HUES64 (cell line): ENCODE results near the gene PDE7B.

ENCODE experiments used
- H3K27ac ChIP-seq: 2 replicates; pipeline ENCODE4 v1.7.0; 2013; ENCODE audit warnings: low read depth, low read length, inconsistent platforms
- H3K27me3 ChIP-seq: 2 replicates; pipeline ENCODE4 v1.6.1; 2013; ENCODE audit warnings: mild to moderate bottlenecking, low read length; ENCODE audit not compliant: insufficient read depth
- H3K36me3 ChIP-seq: 2 replicates; pipeline ENCODE4 v1.6.1; 2013; ENCODE audit warnings: mild to moderate bottlenecking, low read length; ENCODE audit not compliant: insufficient read depth
- H3K4me1 ChIP-seq: 2 replicates; pipeline ENCODE4 v1.6.1; 2013; ENCODE audit warnings: mild to moderate bottlenecking, low read length, moderate library complexity; ENCODE audit not compliant: insufficient read depth
- H3K4me3 ChIP-seq: 2 replicates; pipeline ENCODE4 v1.5.1; 2013; ENCODE audit warnings: mild to moderate bottlenecking, low read length, moderate library complexity
- H3K9ac ChIP-seq: 2 replicates; pipeline ENCODE4 v1.6.1; 2013; ENCODE audit warnings: mild to moderate bottlenecking, low read depth, low read length
- H3K9me3 ChIP-seq: 2 replicates; pipeline ENCODE4 v1.6.1; 2013; ENCODE audit warnings: low read depth, low read length; ENCODE audit not compliant: insufficient read depth
- WGBS: fragments of 150-250, 120-280 bp; methylation state at CpG from one replicate; pipeline ENCODE4 v1.1.7; 2013; ENCODE audit warnings: missing lambda C conversion rate; 5-methylcytosine and 5-hydroxymethylcytosine counted together

PDE7B gene

GRCh38 chr6:135990855-135991464, 139.5 kb downstream of the PDE7B start:
- no peaks in the 10 kb centered on the region for H3K9me3 ChIP-seq
- H3K4me3 ChIP-seq, result no peak overlapping the region
- no peak overlapping the region for H3K27ac ChIP-seq
- 93% methylated on average over 3 of the region's 4 CpGs for WGBS
- no peaks in the 10 kb centered on the region for H3K36me3 ChIP-seq
- H3K9ac ChIP-seq, result no peak overlapping the region
- H3K27me3 ChIP-seq, result no peaks in the 10 kb centered on the region
- no peaks in the 10 kb centered on the region for H3K4me1 ChIP-seq

GRCh38 chr6:135992739-135993138, 141.2 kb downstream of the PDE7B start:
- no peak overlapping the region for H3K27ac ChIP-seq
- no peaks in the 10 kb centered on the region for H3K27me3 ChIP-seq
- H3K9me3 ChIP-seq, result no peaks in the 10 kb centered on the region
- H3K36me3 ChIP-seq, result no peaks in the 10 kb centered on the region
- no peak overlapping the region for H3K4me3 ChIP-seq
- H3K4me1 ChIP-seq, result no peaks in the 10 kb centered on the region
- H3K9ac ChIP-seq, result no peak overlapping the region
- WGBS, result 88% methylated on average over 2 of the region's 2 CpGs

GRCh38 chr6:135993361-135993760, 141.9 kb downstream of the PDE7B start:
- Histone ChIP-seq H3K9me3 (no peaks in the 10 kb centered on the region), H3K36me3 (no peaks in the 10 kb centered on the region), H3K27me3 (no peaks in the 10 kb centered on the region), H3K27ac (no peak overlapping the region), H3K4me1 (no peaks in the 10 kb centered on the region), H3K4me3 (no peak overlapping the region), H3K9ac (no peak overlapping the region)
- WGBS, result 93% methylated on average over 3 of the region's 3 CpGs

GRCh38 chr6:135994857-135995544, 143.5 kb downstream of the PDE7B start:
- H3K27me3 ChIP-seq, result no peaks in the 10 kb centered on the region
- no peak overlapping the region for H3K27ac ChIP-seq
- no peak overlapping the region for H3K4me3 ChIP-seq
- H3K9me3 ChIP-seq, result peaks cover 11% of the 10 kb centered on the region
- no peak overlapping the region for H3K9ac ChIP-seq
- H3K4me1 ChIP-seq, result no peaks in the 10 kb centered on the region
- H3K36me3 ChIP-seq, result no peaks in the 10 kb centered on the region
- 91% methylated on average over 5 of the region's 5 CpGs for WGBS

GRCh38 chr6:135995545-135995898, 144.0 kb downstream of the PDE7B start:
- Histone ChIP-seq H3K9ac (no peak overlapping the region), H3K36me3 (no peaks in the 10 kb centered on the region), H3K27ac (no peak overlapping the region)

GRCh38 chr6:135996668-135997067, 145.2 kb downstream of the PDE7B start:
- Histone ChIP-seq H3K4me1 (no peaks in the 10 kb centered on the region), H3K9me3 (peaks cover 18% of the 10 kb centered on the region), H3K4me3 (no peak overlapping the region), H3K27ac (no peak overlapping the region), H3K36me3 (no peaks in the 10 kb centered on the region), H3K9ac (no peak overlapping the region), H3K27me3 (no peaks in the 10 kb centered on the region)
- WGBS, result 96% methylated on average over 2 of the region's 2 CpGs

More at GRCh38 chr6:135995545-135995898, 144.0 kb downstream of the PDE7B start:
- H3K4me1 ChIP-seq, result no peaks in the 10 kb centered on the region
- H3K4me3 ChIP-seq, result no peak overlapping the region
- no peaks in the 10 kb centered on the region for H3K27me3 ChIP-seq
- peaks cover 17% of the 10 kb centered on the region for H3K9me3 ChIP-seq
- WGBS, result 97% methylated on average over 2 of the region's 3 CpGs

GRCh38 chr6:135999393-135999792, 147.9 kb downstream of the PDE7B start:
- 100% methylated on average over 1 of the region's 1 CpG for WGBS
- no peak overlapping the region for H3K27ac ChIP-seq
- no peaks in the 10 kb centered on the region for H3K36me3 ChIP-seq
- H3K27me3 ChIP-seq, result no peaks in the 10 kb centered on the region
- H3K4me1 ChIP-seq, result no peaks in the 10 kb centered on the region
- H3K9ac ChIP-seq, result no peak overlapping the region
- H3K9me3 ChIP-seq, result peaks cover 18% of the 10 kb centered on the region
- H3K4me3 ChIP-seq, result no peak overlapping the region

GRCh38 chr6:136007345-136007744, 155.8 kb downstream of the PDE7B start:
- H3K9me3 ChIP-seq, result no peaks in the 10 kb centered on the region
- H3K36me3 ChIP-seq, result no peaks in the 10 kb centered on the region
- H3K9ac ChIP-seq, result no peak overlapping the region
- H3K27me3 ChIP-seq, result no peaks in the 10 kb centered on the region
- no peak overlapping the region for H3K4me3 ChIP-seq
- H3K4me1 ChIP-seq, result no peaks in the 10 kb centered on the region
- 90% methylated on average over 1 of the region's 1 CpG for WGBS
- no peak overlapping the region for H3K27ac ChIP-seq

- H3K9ac ChIP-seq, result no peak overlapping the region
- H3K9me3 ChIP-seq, result no peaks in the 10 kb centered on the region
- H3K4me1 ChIP-seq, result peaks cover 10% of the 10 kb centered on the region
- H3K4me3 ChIP-seq, result no peak overlapping the region
- H3K36me3 ChIP-seq, result no peaks in the 10 kb centered on the region
- no peak overlapping the region for H3K27ac ChIP-seq
- no peaks in the 10 kb centered on the region for H3K27me3 ChIP-seq
- 100% methylated on average over 2 of the region's 2 CpGs for WGBS
Measured at GRCh38 chr6:136011475-136011874, 160.0 kb downstream of the PDE7B start.

GRCh38 chr6:136012198-136012887, 160.8 kb downstream of the PDE7B start:
- Histone ChIP-seq H3K27ac (no peak overlapping the region), H3K4me1 (peaks cover 14% of the 10 kb centered on the region), H3K36me3 (no peaks in the 10 kb centered on the region), H3K27me3 (no peaks in the 10 kb centered on the region), H3K4me3 (no peak overlapping the region), H3K9me3 (no peaks in the 10 kb centered on the region), H3K9ac (no peak overlapping the region)
- no CpG with 5 or more reads among the region's 1 CpG for WGBS

GRCh38 chr6:136012943-136013342, 161.4 kb downstream of the PDE7B start:
- H3K27ac ChIP-seq, result no peak overlapping the region
- no peaks in the 10 kb centered on the region for H3K9me3 ChIP-seq
- peaks cover 14% of the 10 kb centered on the region for H3K4me1 ChIP-seq
- 100% methylated on average over 1 of the region's 1 CpG for WGBS
- H3K27me3 ChIP-seq, result no peaks in the 10 kb centered on the region
- H3K4me3 ChIP-seq, result no peak overlapping the region
- no peak overlapping the region for H3K9ac ChIP-seq
- no peaks in the 10 kb centered on the region for H3K36me3 ChIP-seq
